ENCODE measurements around the gene CALML6.

The CALML6 gene

GRCh38 chr1:1892763-1893120, 22.3 kb upstream of the CALML6 start:
- Histone ChIP-seq H3K9ac (ENCODE audit: low read depth, low read length) (no peak overlapping the region), H3K9me3 (ENCODE audit: insufficient read depth, low read depth, low read length) (no peaks in the 10 kb centered on the region), H3K36me3 (ENCODE audit: insufficient read depth, low read length) (no peaks in the 10 kb centered on the region), H3K27me3 (ENCODE audit: insufficient read depth, low read length) (no peaks in the 10 kb centered on the region), H3K4me1 (ENCODE audit: insufficient read depth, low read length) (peaks cover 27% of the 10 kb centered on the region), H3K27ac (ENCODE audit: low read depth, low read length) (no peak overlapping the region), H3K4me3 (ENCODE audit: low read length) (no peak overlapping the region)
- WGBS, result 94% methylated on average over 6 of the region's 7 CpGs

- Histone ChIP-seq H3K27me3 (ENCODE audit: insufficient read depth, low read length) (no peaks in the 10 kb centered on the region), H3K36me3 (ENCODE audit: insufficient read depth, low read length) (no peaks in the 10 kb centered on the region), H3K27ac (ENCODE audit: low read depth, low read length) (no peak overlapping the region), H3K4me3 (ENCODE audit: low read length) (no peak overlapping the region), H3K4me1 (ENCODE audit: insufficient read depth, low read length) (peaks cover 22% of the 10 kb centered on the region), H3K9ac (ENCODE audit: low read depth, low read length) (no peak overlapping the region), H3K9me3 (ENCODE audit: insufficient read depth, low read depth, low read length) (no peaks in the 10 kb centered on the region)
- WGBS, result 93% methylated on average over 19 of the region's 19 CpGs
Measured at GRCh38 chr1:1893291-1893985, 21.6 kb upstream of the CALML6 start.

GRCh38 chr1:1893997-1894353, 21.1 kb upstream of the CALML6 start:
- Histone ChIP-seq H3K4me3 (ENCODE audit: low read length) (no peak overlapping the region), H3K4me1 (ENCODE audit: insufficient read depth, low read length) (peaks cover 18% of the 10 kb centered on the region), H3K9ac (ENCODE audit: low read depth, low read length) (no peak overlapping the region), H3K9me3 (ENCODE audit: insufficient read depth, low read depth, low read length) (no peaks in the 10 kb centered on the region), H3K27me3 (ENCODE audit: insufficient read depth, low read length) (no peaks in the 10 kb centered on the region), H3K36me3 (ENCODE audit: insufficient read depth, low read length) (no peaks in the 10 kb centered on the region), H3K27ac (ENCODE audit: low read depth, low read length) (no peak overlapping the region)
- 98% methylated on average over 2 of the region's 2 CpGs for WGBS

- Histone ChIP-seq H3K27me3 (ENCODE audit: insufficient read depth, low read length) (no peaks in the 10 kb centered on the region), H3K9ac (ENCODE audit: low read depth, low read length) (no peak overlapping the region), H3K27ac (ENCODE audit: low read depth, low read length) (no peak overlapping the region), H3K9me3 (ENCODE audit: insufficient read depth, low read depth, low read length) (no peaks in the 10 kb centered on the region), H3K4me1 (ENCODE audit: insufficient read depth, low read length) (peaks cover 15% of the 10 kb centered on the region), H3K36me3 (ENCODE audit: insufficient read depth, low read length) (no peaks in the 10 kb centered on the region), H3K4me3 (ENCODE audit: low read length) (no peak overlapping the region)
- 47% methylated on average over 12 of the region's 14 CpGs for WGBS
Measured at GRCh38 chr1:1894354-1895059, 20.6 kb upstream of the CALML6 start.

- H3K9ac ChIP-seq (ENCODE audit: low read depth, low read length), result no peak overlapping the region
- 54% methylated on average over 10 of the region's 10 CpGs for WGBS
- no peak overlapping the region for H3K27ac ChIP-seq (ENCODE audit: low read depth, low read length)
- H3K36me3 ChIP-seq (ENCODE audit: insufficient read depth, low read length), result no peaks in the 10 kb centered on the region
- H3K27me3 ChIP-seq (ENCODE audit: insufficient read depth, low read length), result no peaks in the 10 kb centered on the region
- H3K9me3 ChIP-seq (ENCODE audit: insufficient read depth, low read depth, low read length), result no peaks in the 10 kb centered on the region
- H3K4me3 ChIP-seq (ENCODE audit: low read length), result no peak overlapping the region
- peaks cover 15% of the 10 kb centered on the region for H3K4me1 ChIP-seq (ENCODE audit: insufficient read depth, low read length)
Measured at GRCh38 chr1:1895060-1895418, 20.0 kb upstream of the CALML6 start.

- H3K9me3 ChIP-seq (ENCODE audit: insufficient read depth, low read depth, low read length), result no peaks in the 10 kb centered on the region
- no peak overlapping the region for H3K4me3 ChIP-seq (ENCODE audit: low read length)
- no peaks in the 10 kb centered on the region for H3K36me3 ChIP-seq (ENCODE audit: insufficient read depth, low read length)
- H3K4me1 ChIP-seq (ENCODE audit: insufficient read depth, low read length), result peaks cover 15% of the 10 kb centered on the region
- 95% methylated on average over 14 of the region's 14 CpGs for WGBS
- H3K9ac ChIP-seq (ENCODE audit: low read depth, low read length), result no peak overlapping the region
- no peaks in the 10 kb centered on the region for H3K27me3 ChIP-seq (ENCODE audit: insufficient read depth, low read length)
- H3K27ac ChIP-seq (ENCODE audit: low read depth, low read length), result no peak overlapping the region
Measured at GRCh38 chr1:1895456-1896336, 19.4 kb upstream of the CALML6 start.

GRCh38 chr1:1898246-1898933, 16.7 kb upstream of the CALML6 start:
- no peaks in the 10 kb centered on the region for H3K27me3 ChIP-seq (ENCODE audit: insufficient read depth, low read length)
- no peak overlapping the region for H3K27ac ChIP-seq (ENCODE audit: low read depth, low read length)
- 0 out of 2 replicates have a peak, but pooled peaks cover 4% of the 10 kb centered on the region for H3K9me3 ChIP-seq (ENCODE audit: insufficient read depth, low read depth, low read length)
- H3K4me1 ChIP-seq (ENCODE audit: insufficient read depth, low read length), result peaks cover 11% of the 10 kb centered on the region
- no peak overlapping the region for H3K4me3 ChIP-seq (ENCODE audit: low read length)
- no peaks in the 10 kb centered on the region for H3K36me3 ChIP-seq (ENCODE audit: insufficient read depth, low read length)
- no peak overlapping the region for H3K9ac ChIP-seq (ENCODE audit: low read depth, low read length)
- WGBS, result 95% methylated on average over 6 of the region's 6 CpGs

- no peak overlapping the region for H3K27ac ChIP-seq (ENCODE audit: low read depth, low read length)
- H3K9ac ChIP-seq (ENCODE audit: low read depth, low read length), result no peak overlapping the region
- no peaks in the 10 kb centered on the region for H3K27me3 ChIP-seq (ENCODE audit: insufficient read depth, low read length)
- H3K4me3 ChIP-seq (ENCODE audit: low read length), result no peak overlapping the region
- 83% methylated on average over 16 of the region's 16 CpGs for WGBS
- H3K4me1 ChIP-seq (ENCODE audit: insufficient read depth, low read length), result peaks cover 9% of the 10 kb centered on the region
- 0 out of 2 replicates have a peak, but pooled peaks cover 4% of the 10 kb centered on the region for H3K9me3 ChIP-seq (ENCODE audit: insufficient read depth, low read depth, low read length)
- no peaks in the 10 kb centered on the region for H3K36me3 ChIP-seq (ENCODE audit: insufficient read depth, low read length)
Measured at GRCh38 chr1:1899266-1899966, 15.6 kb upstream of the CALML6 start.

GRCh38 chr1:1899967-1900327, 15.1 kb upstream of the CALML6 start:
- no peaks in the 10 kb centered on the region for H3K36me3 ChIP-seq (ENCODE audit: insufficient read depth, low read length)
- H3K4me1 ChIP-seq (ENCODE audit: insufficient read depth, low read length), result peaks cover 4% of the 10 kb centered on the region
- 94% methylated on average over 9 of the region's 9 CpGs for WGBS
- H3K4me3 ChIP-seq (ENCODE audit: low read length), result no peak overlapping the region
- no peaks in the 10 kb centered on the region for H3K27me3 ChIP-seq (ENCODE audit: insufficient read depth, low read length)
- no peak overlapping the region for H3K27ac ChIP-seq (ENCODE audit: low read depth, low read length)
- H3K9ac ChIP-seq (ENCODE audit: low read depth, low read length), result no peak overlapping the region
- H3K9me3 ChIP-seq (ENCODE audit: insufficient read depth, low read depth, low read length), result 0 out of 2 replicates have a peak, but pooled peaks cover 4% of the 10 kb centered on the region

- no peak overlapping the region for H3K4me3 ChIP-seq (ENCODE audit: low read length)
- 91% methylated on average over 13 of the region's 14 CpGs for WGBS
- H3K9ac ChIP-seq (ENCODE audit: low read depth, low read length), result no peak overlapping the region
Measured at GRCh38 chr1:1900883-1901640, 14.0 kb upstream of the CALML6 start.

More at GRCh38 chr1:1900883-1901640, 14.0 kb upstream of the CALML6 start:
- no peaks in the 10 kb centered on the region for H3K36me3 ChIP-seq (ENCODE audit: insufficient read depth, low read length)
- H3K4me1 ChIP-seq (ENCODE audit: insufficient read depth, low read length), result no peaks in the 10 kb centered on the region
- no peaks in the 10 kb centered on the region for H3K27me3 ChIP-seq (ENCODE audit: insufficient read depth, low read length)
- no peak overlapping the region for H3K27ac ChIP-seq (ENCODE audit: low read depth, low read length)
- 0 out of 2 replicates have a peak, but pooled peaks cover 4% of the 10 kb centered on the region for H3K9me3 ChIP-seq (ENCODE audit: insufficient read depth, low read depth, low read length)

Measured in HUES64 (cell line).